GM19324 (cell line): ENCODE data around the gene CDCA7.
"Not testable (repeated sequence)": the region's sequence is repeated elsewhere in the genome, so short reads cannot be mapped to it uniquely, and the experiment has no call there.

Source experiments
- ATAC-seq: cut with Tn5 transposase; IDR thresholded peaks from one replicate; pipeline ENCODE4 v1.9.1; 2021; ENCODE audit warnings: mild to moderate bottlenecking, moderate library complexity; ENCODE audit not compliant: unreplicated experiment, low FRiP score

Gene CDCA7

GRCh38 chr2:173400760-173401159, 46.1 kb downstream of the CDCA7 start:
- no peak for ATAC-seq

DNA sequence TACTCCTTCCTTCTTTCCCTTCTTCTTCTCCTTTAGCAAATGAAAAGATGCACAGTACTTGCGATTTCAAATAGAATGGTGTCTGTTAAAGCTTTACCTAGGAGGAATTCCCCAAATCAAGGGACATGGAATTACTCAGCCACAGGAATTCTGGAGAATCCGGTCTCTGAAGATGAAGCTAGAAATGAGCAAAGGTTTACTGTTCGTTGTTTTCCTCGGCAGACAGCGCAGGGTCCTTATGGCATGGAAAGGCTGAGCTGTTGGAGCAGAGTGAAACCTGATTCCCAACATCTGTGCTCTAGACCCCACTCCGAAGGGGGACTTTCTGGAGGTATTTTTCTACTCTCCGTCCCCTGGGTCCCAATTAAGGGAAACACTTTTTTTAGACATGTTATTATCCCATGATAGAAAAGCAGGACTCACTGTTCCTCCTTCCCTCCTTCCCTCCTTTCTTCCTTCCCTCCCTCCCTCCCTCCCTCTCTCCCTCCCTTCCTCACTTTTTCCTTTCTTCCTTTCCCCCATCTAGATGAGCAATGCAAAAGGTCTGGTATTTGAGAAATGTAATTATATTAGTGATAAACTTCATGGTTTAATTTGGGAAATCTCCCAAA, 47.1 kb downstream of the CDCA7 start:
- ATAC-seq = no peak

DNA sequence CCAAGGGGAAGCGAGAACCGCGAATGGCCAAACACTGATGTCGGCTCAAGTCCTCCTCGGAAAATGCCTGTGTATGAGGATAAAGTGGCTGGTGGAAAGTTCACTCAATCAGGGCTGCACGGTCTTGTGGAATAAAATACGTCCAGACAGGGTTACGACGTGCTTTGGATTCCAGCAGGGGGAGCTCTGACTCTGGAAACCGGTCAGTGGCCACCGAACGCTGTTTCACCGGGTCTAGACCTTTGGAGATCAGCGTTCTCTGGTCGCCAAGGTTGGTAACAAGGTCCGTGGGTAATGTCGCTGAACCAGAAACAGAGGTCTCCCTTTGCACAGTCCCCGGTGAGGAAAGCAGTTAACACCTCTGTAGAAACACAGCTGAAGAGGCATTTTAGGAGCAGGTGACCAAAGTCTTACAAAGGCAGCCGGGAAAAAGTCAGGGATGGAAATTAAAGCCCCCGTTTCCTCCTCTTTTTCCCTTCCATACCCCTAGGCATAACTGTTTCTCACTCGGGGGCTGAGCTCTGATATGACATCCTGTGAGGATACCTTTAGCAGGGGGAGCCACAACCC, 47.8 kb downstream of the CDCA7 start:
- ATAC-seq = no peak

- no peak for ATAC-seq
These were observed 50.4 kb downstream of the CDCA7 start for GRCh38 chr2:173404841-173405750.

DNA sequence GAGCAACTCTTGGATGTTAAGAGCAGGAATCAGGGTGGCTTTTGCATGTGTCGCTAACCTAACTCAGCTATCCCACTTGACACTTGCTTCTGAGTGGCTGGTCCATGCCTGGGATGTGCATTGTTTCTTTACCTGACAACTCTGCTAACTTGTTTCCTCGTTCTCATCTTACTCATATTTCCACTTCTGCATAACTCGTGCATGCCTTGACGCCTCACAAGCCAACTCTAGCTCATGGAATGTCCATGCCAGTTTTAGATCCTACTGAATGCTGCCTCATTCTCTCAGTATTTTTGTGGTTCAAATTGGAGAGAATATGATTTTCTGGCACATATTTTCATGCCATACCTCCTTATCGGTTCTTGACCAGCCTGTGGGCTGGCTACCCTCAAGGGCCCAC, 52.5 kb downstream of the CDCA7 start:
- no peak for ATAC-seq

- no peak for ATAC-seq
These were observed 53.0 kb downstream of the CDCA7 start for GRCh38 chr2:173407646-173408045.

DNA sequence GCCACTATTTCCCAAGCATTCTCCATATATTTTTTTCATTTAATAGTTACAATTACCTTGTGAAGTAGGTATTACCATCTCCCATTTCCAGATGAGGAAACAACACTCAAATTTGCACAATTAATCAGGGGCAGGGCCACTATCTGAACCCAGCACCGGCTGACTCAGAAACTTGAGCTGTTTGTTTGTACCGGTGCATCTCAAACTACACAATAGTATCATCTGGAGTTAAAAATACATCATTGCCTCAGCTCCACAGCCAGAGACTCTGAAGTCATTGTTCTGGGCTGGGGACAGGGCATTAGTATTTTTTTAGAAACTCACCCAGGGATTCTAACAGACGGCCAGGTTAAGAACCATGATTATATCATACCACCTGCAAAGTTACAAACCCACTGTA, 55.9 kb downstream of the CDCA7 start:
- ATAC-seq = no peak

DNA sequence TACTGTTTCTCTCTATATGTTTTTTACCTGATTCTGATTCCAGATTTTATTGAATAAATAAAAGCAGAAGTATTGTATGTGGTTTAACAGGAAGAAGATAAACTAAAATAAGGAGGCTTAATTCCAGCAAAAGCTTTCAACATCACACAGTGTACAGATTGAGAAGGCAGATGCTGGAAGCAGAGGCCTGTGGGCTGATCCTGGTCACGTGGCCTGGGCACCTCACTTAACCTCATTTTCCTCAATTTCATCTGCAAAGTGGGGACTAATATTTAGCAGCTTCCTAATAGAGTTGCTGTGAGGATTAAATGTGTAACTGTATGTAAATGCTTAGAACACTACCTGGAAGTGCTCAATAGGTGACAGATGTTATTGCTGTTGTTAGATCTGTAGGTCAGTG, 58.0 kb downstream of the CDCA7 start:
- no peak for ATAC-seq

DNA sequence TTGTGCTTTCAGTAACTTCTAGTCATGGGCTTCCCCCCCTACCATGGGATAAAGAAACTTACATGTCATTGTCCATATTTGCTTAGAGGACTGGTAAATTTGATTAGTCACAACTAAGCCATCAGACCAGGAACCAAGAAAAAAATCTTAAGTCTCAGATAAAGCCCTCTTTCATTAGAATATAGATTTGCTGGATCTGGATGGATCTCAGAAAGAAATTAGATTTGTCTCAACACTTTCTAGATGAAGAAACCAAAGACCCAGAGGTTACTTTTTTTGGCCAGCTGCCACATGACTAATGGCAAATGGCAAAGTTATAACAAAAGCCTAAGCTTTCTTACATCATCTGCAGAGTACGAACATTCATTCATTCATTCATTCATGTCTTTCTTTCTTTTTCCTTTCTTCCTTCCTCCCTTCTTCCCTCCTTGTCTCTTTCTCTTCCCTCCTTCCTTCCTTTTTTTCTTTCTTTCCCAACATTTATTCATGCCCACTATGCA, 60.2 kb downstream of the CDCA7 start:
- no peak for ATAC-seq

GRCh38 chr2:173415431-173416381, 61.0 kb downstream of the CDCA7 start:
- ATAC-seq = no peak

DNA sequence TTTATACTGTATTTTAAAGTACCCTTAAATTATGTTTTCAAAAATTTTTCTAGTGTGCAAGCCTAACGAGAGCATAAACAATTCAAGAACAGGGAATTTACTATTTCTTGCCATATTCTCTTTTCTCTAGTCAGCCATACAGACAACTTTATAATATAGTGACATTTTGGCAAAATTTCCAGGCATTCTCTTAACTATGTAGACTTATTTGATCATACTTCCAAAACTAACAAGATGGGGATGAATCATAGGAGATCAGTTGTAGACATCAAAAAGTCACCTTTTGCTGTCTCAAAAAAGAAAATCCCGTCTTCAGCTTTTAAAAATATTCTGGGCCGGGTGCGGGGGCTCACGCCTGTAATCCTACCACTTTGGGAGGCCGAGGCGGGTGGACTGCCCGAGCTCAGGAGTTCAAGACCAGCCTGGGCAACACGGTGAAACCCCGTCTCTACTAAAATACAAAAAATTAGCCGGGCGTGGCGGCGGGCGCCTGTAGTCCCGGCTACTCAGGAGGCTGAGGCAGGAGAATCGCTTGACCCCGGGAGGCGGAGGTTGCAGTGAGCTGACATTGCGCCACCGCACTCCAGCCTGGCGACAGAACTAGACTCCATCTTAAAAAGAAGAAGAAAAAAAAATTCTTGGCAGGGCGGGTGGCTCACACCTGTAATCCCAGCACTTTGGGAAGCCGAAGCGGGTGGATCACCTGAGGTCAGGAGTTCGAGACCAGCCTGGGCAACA, 61.9 kb downstream of the CDCA7 start:
- ATAC-seq = not testable (repeated sequence)

DNA sequence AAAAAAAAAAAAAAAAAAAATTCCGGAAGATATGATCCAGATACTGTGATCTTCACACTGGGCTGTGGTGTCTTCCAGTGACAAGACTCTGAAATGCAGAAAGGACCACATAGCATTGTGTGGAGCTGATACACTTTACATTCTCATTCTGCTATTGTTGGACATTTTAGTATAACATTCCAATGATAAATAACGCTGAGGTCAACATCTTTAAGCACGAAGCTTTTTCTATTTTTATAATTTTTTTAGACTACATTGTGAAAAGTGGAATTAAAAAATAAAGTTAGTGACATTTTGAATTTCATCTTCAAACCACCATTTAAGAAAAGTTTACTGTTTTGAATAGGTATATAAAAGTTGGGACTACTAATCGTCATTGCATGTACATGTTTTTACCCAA, 62.7 kb downstream of the CDCA7 start:
- no peak for ATAC-seq

- no peak for ATAC-seq
These were observed 63.1 kb downstream of the CDCA7 start for GRCh38 chr2:173417802-173418201.
